Astrocyte of the cerebellum (primary cell): ENCODE data around the gene LLPH.
"Not testable (repeated sequence)": the region's sequence is repeated elsewhere in the genome, so short reads cannot be mapped to it uniquely, and the experiment has no call there.

Experiments
- DNase-seq: peaks from one replicate; pipeline ENCODE4 v3.0.0-alpha.2; 2011; ENCODE audit warnings: low read depth
- H3K4me3 ChIP-seq: 2 replicates; pipeline ENCODE4 v1.5.1; 2011; ENCODE audit warnings: mild to moderate bottlenecking, low read depth, low read length, moderate library complexity
- CTCF ChIP-seq: IDR thresholded peaks from 2 replicates; pipeline ENCODE4 v1.5.1; 2012; ENCODE audit warnings: low read length, low read depth, moderate library complexity, mild to moderate bottlenecking; ENCODE audit errors: missing control alignments
- in situ Hi-C: cut with HindIII; loops from 2 replicates; pipeline ENCODE4 v1.10.0; 2017; ENCODE audit warnings: low sequenced_read_pairs

LLPH gene

DNA sequence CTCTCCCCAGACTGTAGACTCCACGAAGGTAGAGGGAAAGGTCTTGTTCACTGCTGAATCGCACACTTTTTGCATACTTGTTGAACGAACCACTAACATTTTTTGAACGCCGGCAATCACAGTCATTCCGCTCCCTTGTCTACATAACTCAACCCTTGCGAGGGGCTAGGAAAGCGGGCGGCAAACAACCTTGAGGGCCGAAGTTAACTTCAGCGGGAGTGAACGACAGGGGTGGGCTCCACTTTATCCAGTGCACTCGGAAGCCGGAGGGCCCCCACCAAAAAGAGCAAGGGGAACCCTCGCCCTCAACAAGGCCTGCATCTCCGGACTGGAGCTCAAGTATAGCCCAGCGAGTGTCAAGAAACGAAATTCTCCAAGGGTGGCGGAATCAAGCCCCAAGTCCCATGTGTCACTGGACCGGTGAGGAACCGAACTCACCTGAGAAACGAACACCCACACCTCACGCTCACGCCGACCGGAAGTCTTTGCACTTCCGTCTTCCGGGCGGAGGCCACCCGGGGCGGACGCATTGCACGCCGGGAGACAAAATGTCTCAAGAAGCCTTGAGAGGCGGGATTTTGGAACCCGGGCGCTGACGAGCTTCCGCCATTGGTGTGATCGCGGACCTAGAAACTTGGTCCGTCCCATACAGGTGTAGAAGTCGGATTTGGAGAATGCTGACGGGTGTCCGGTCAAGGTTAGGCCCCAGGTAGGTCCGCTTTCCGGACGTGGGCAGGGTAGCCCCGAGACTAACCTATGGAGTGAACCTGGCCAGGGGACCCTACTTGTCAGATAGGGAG lies at the start of gene LLPH:
TSS of gene LLPH (minus strand) at position 484 of the 800 bp plus-strand sequence. CDS start 1,644 bp downstream, outside the sequence.
- in situ Hi-C loops, result no loop called here

DNA sequence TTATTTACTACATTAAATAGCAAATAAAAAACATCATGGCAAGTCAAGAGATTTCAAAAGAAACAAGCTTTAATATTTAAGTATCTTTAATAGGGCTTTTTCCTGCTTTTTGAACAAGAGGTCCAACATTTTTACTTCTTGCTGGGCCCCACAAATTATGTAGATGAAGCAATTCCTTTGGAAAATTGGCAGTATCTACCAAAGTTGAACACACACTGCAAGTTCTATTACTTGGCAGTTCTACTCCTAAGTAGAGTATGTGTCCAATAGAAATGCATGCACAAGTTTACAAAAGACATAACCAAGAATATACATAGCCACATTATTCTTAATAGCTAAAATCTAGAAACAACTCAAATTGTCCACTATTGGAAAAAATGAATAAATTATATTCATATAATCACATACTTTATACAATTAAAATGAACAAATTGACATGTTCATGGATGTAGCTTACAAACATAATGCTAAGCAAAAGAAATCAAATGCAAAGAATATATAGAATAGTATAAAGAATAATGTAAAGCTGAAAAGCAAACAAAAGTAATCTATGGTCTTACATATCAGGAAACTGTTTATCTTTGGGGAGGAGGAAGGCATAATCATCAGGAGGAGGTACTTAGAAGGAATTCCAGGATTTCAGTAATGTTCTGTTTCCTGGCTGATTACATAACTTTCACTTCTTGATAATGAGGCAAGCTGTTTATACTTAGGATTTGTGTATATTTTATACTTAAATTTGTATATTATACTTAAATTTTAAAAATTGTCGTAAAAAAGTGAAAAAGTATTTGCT lies 45.8 kb upstream of the LLPH start:
- no peak overlapping the region for H3K4me3 ChIP-seq
- no peak for DNase-seq
- TF ChIP-seq CTCF, result no peak
- in situ Hi-C loops, result no loop called here

More for the DNA sequence above, at the start of gene LLPH:
- DNase-seq, result peak; percentile 58
- peak within 1 kb of the TSS; percentile 100 for H3K4me3 ChIP-seq
- TF ChIP-seq CTCF, result no peak

DNA sequence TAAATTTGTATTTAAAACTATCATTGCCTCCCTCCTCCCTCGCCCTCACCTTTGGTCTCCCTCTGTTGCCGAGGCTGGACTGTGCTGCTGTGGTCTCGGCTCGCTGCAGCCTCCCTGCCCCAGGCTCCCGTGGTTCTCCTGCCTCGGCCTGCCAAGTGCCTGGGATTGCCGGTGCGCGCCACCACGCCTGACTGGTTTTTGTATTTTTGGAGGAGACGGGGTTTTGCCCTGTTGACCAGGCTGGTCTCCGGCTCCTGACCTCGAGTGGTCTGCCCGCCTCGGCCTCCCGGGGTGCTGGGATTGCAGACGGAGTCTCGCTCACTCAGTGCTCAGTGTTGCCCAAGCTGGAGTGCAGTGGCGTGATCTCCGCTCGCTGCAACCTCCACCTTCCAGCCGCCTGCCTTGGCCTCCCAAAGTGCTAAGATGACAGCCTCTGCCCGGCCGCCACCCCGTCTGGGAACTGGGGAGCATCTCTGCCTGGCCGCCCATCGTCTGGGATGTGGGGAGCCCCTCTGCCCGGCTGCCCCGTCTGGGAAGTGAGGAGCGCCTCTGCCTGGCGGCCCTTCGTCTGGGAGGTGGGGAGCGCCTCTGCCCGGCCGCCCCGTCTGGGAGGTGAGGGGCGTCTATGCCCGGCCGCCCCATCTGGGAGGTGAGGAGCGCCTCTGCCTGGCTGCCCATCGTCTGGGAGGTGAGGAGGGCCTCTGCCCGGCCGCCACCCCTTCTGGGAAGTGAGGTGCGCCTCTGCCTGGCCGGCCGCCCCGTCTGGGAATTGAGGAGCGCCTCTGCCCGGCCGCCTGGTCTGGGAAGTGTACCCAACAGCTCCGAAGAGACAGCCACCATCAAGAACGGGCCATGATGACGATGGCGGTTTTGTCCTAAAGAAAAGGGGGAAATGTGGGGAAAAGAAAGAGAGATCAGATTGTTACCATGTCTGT lies 44.1 kb upstream of the LLPH start:
- DNase-seq, in situ Hi-C loops, H3K4me3 ChIP-seq: not testable (repeated sequence)

- H3K4me3 ChIP-seq, result peak overlapping the region; percentile 63
- no peak for DNase-seq
- no peak for TF ChIP-seq CTCF
- in situ Hi-C loops, result no loop called here
Observed at GRCh38 chr12:66170606-66171005, 40.1 kb upstream of the LLPH start.

- TF ChIP-seq CTCF, result no peak
- in situ Hi-C loops, result no loop called here
- peak; percentile 79 for DNase-seq
- H3K4me3 ChIP-seq, result peak within 1 kb of the TSS; percentile 63
Observed at GRCh38 chr12:66169221-66170170, 38.9 kb upstream of the LLPH start, which contains the start of gene TMBIM4. TMBIM4 (minus strand) TSS chr12:66169996; CDS start chr12:66169951, 45 bp downstream.

DNA sequence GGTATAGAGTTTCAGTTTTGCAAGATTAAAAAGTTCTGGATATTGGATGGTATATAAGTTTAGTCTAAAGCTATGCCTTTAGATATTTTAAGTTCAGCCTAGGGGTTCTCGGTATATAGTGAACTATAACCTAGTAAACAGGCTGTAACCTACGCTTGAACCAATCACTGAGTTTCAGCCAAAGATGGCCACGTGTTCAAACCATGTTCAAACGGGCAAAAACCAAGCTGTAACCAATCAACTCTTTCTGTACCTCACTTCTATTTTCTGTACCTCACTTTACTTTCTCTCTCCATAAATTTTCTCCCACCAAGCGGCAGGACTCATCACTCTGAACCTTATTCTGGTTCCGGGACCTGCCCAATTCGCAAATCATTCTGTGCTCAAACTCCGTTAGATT lies 37.9 kb upstream of the LLPH start:
- H3K4me3 ChIP-seq, result peak overlapping the region; percentile 63
- no peak for TF ChIP-seq CTCF
- in situ Hi-C loops, result no loop called here
- DNase-seq, result no peak
